Endothelial cell (in vitro differentiated cells): ENCODE data around the gene BRD3. TPM values are rescaled to one million over a fixed set of nuclear protein-coding genes. Genes with fewer than 3 reads are reported as not detected.

Experiments used
- DNase-seq: peaks from one replicate; pipeline ENCODE4 v3.0.0; 2021; ENCODE audit warnings: low spot score
- H3K27ac Mint-ChIP-seq: one replicate; pipeline ENCODE4 v1.8.0; 2021; ENCODE audit warnings: mixed read lengths, inconsistent platforms; ENCODE audit not compliant: unreplicated experiment
- H3K27me3 Mint-ChIP-seq: one replicate; pipeline ENCODE4 v1.8.0; 2021; ENCODE audit warnings: mild to moderate bottlenecking, moderate library complexity, mixed read lengths, inconsistent platforms; ENCODE audit not compliant: unreplicated experiment
- H3K36me3 Mint-ChIP-seq: one replicate; pipeline ENCODE4 v1.8.0; 2021; ENCODE audit warnings: mild to moderate bottlenecking, low read depth, mixed read lengths, inconsistent platforms; ENCODE audit not compliant: unreplicated experiment
- H3K4me1 Mint-ChIP-seq: one replicate; pipeline ENCODE4 v1.8.0; 2021; ENCODE audit warnings: mild to moderate bottlenecking, mixed read lengths, inconsistent platforms; ENCODE audit not compliant: unreplicated experiment
- H3K4me3 Mint-ChIP-seq: one replicate; pipeline ENCODE4 v1.8.0; 2021; ENCODE audit warnings: mild to moderate bottlenecking, mixed read lengths, inconsistent platforms; ENCODE audit not compliant: unreplicated experiment
- H3K9me3 Mint-ChIP-seq: one replicate; pipeline ENCODE4 v1.8.0; 2021; ENCODE audit warnings: mixed read lengths, inconsistent platforms; ENCODE audit not compliant: unreplicated experiment
- total RNA-seq: library from RNA; stranded (reverse); fragmentation: NEBNext Ultra II Directional; extraction: Animal tissue kit (Norgen Biotek cat#: 25700); gene quantifications from one replicate; pipeline ENCODE4 v1.2.1, GENCODE V29; 2021; ENCODE audit not compliant: unreplicated experiment
- TF ChIP-seq, protein P1 (sequence below): fragments of 200-600 bp; sonication (generic); IDR thresholded peaks from one replicate; pipeline ENCODE4 v1.5.0; 2021; ENCODE audit warnings: antibody characterized with exemption; ENCODE audit not compliant: unreplicated experiment

The BRD3 gene
- total RNA-seq, 1 donor from 2014 or later = 56.2 TPM

DNA sequence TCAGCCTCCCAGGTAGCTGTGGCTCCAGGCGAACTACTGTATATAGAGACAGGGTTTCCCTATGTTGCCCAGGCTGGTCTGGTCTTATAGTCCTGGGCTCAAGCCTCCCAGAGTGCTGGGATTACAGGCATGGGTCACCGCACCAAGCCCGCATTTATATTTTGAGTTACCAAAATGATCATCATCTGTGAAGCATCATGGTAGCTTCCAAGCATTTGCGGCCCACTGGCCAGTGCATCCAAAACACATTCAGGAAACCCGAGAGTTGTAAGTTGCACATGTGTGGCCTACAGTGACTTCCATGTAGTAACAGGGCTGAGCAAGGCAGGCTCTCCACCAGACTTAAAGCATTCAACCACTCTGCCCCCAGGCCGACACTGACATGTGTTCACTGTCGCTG is 40.3 kb downstream of the BRD3 start:
- H3K4me3 Mint-ChIP-seq = no peak overlapping the region
- no peak for DNase-seq
- TF ChIP-seq, protein P1, sequence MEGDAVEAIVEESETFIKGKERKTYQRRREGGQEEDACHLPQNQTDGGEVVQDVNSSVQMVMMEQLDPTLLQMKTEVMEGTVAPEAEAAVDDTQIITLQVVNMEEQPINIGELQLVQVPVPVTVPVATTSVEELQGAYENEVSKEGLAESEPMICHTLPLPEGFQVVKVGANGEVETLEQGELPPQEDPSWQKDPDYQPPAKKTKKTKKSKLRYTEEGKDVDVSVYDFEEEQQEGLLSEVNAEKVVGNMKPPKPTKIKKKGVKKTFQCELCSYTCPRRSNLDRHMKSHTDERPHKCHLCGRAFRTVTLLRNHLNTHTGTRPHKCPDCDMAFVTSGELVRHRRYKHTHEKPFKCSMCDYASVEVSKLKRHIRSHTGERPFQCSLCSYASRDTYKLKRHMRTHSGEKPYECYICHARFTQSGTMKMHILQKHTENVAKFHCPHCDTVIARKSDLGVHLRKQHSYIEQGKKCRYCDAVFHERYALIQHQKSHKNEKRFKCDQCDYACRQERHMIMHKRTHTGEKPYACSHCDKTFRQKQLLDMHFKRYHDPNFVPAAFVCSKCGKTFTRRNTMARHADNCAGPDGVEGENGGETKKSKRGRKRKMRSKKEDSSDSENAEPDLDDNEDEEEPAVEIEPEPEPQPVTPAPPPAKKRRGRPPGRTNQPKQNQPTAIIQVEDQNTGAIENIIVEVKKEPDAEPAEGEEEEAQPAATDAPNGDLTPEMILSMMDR = no peak
- peaks cover 4% of the 10 kb centered on the region for H3K36me3 Mint-ChIP-seq
- no peaks in the 10 kb centered on the region for H3K9me3 Mint-ChIP-seq
- no peak overlapping the region for H3K27ac Mint-ChIP-seq
- no peaks in the 10 kb centered on the region for H3K4me1 Mint-ChIP-seq
- H3K27me3 Mint-ChIP-seq = peaks cover 3% of the 10 kb centered on the region

DNA sequence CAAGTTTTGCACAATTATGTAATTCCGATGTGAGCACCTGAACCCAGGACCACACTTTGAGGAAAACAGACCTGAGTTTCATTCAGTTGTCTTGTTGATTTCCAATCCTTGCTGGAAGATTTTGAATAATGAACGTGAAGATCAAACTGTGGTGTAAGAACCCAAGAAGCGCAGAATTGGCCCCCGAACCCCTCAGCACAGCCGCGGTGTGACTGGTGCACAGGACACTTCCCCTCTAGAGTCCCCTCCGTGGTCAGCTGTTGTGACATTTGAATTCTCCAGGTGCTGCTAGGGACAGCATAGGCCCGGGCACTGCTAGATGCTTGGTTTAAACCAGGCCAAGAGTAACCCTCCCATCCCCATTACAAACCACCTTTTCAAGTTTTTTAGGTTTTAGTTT is 40.8 kb downstream of the BRD3 start:
- peaks cover 4% of the 10 kb centered on the region for H3K36me3 Mint-ChIP-seq
- H3K4me1 Mint-ChIP-seq = no peaks in the 10 kb centered on the region
- peak overlapping the region; percentile 13 for H3K27ac Mint-ChIP-seq
- TF ChIP-seq, protein P1 = no peak
- peak overlapping the region; percentile 43 for H3K4me3 Mint-ChIP-seq
- no peak for DNase-seq
- no peaks in the 10 kb centered on the region for H3K9me3 Mint-ChIP-seq
- H3K27me3 Mint-ChIP-seq = peaks cover 3% of the 10 kb centered on the region

DNA sequence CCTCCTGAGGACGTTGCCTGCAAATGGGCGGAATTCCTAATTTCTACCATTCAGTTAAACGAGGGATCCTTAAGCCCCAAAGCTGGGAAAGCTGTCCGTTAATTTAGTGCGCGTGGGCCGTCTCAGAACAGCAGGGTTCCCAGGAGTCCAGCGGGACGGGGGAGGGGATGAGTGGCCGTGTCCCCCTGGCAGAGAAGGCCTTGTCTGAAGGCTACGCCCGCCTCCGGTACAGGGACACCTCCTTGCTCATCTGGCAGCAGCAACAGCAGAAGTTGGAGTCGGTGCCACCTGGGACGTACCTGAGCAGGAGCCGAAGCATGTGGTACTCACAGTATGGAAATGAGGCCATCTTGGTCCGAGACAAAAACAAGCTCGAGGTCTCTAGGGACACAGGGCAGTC is 41.2 kb downstream of the BRD3 start:
- Mint-ChIP-seq H3K9me3 (no peaks in the 10 kb centered on the region), H3K27me3 (peaks cover 3% of the 10 kb centered on the region), H3K36me3 (peaks cover 4% of the 10 kb centered on the region), H3K27ac (peak overlapping the region; percentile 13), H3K4me3 (peak overlapping the region; percentile 76), H3K4me1 (no peaks in the 10 kb centered on the region)
- no peak for DNase-seq
- TF ChIP-seq, protein P1 = no peak

DNA sequence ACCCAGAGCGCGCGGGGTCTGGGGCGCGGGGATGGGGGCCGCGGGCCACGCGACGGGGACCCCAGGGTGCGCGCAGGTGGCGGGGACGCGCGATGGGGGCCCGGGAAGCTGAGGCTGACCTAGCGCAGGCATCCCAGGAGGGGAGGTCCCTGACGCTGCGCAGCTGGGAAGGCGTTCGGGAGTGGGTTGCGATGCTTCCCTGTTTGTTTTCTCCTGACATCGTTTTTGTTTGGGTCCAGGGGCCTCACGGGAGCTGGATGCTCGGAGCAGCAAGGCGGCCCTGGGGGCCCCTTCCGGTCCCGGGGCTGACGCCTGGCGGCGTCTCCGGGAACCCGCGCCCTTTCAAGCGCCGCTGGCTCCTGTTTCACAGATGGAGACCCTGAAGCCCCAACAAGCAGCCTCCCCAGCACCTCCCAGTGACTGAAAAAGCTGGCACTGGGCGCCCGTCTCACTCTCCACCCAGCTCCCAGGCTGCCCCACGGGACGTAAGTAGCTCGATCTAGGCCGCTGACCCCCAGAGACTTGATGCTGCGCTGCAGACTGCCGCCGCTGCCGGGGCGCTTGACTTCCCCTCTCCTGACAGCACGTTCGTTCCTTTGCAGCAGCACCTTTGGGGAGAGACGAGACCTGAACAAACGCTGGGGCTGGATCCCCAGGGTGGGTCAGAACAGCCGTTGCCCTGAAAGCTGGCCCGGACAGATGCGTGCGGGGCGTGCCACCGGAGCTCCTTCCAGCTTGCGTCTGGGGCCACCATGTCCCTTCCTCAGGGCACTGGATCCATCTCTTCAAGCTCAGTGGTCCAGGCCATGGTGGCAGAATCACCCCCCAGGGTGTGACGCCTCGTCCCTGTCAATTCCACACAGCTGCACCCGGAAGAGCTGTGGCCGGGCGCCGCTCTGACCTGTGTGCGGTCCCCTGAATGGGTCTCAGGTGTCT is 42.0 kb downstream of the BRD3 start:
- TF ChIP-seq, protein P1 = peak; percentile 28
- peaks cover 4% of the 10 kb centered on the region for H3K36me3 Mint-ChIP-seq
- peaks cover 3% of the 10 kb centered on the region for H3K27me3 Mint-ChIP-seq
- H3K4me3 Mint-ChIP-seq = peak overlapping the region; percentile 76
- no peaks in the 10 kb centered on the region for H3K9me3 Mint-ChIP-seq
- DNase-seq = peak; percentile 55
- H3K27ac Mint-ChIP-seq = no peak overlapping the region
- no peaks in the 10 kb centered on the region for H3K4me1 Mint-ChIP-seq

DNA sequence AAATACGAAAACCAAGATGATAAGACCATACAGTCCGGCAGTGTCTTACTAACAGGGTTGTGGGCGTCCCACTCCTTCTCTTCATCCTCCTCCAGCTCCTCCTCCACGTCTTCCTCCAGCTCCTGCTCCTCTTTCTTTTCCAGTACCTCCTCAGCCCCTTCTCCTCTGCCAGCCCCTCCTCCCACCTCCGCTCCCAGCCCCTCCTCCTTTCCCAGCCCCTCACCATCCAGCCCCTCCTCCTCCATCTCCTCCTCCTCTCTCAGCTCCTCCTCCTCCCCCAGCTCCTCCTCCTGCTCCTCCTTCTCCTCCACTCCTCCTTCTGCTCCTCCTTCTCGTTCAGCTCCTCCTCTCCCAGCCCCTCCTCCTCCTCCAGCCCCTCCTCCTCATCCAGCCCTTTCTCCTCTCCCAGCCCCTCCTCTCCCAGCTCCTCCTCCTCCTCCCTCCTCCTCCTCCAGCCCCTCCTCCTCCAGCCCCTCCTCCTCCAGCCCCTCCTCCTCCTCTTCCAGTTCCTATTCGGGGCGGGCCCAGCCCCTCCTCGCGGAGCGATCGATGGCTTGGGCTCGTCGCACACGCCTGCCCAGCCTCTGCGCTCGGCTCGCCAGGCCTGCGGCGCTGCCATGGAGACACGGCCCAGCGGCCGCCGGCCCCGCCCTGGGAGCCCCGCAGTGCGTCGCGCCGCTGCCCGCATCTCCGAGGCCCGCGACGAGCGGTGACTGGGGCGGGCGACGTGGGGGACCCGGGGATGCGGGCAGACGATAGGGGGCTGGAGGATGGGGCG is 42.8 kb downstream of the BRD3 start, which contains the start of gene BRD3OS:
TSS of gene BRD3OS (plus strand) at position 654 of the 778 bp plus-strand sequence. CDS start 1,267 bp downstream, outside the sequence.
- Mint-ChIP-seq H3K4me1 (no peaks in the 10 kb centered on the region), H3K36me3 (peaks cover 4% of the 10 kb centered on the region), H3K9me3 (no peaks in the 10 kb centered on the region), H3K4me3 (peak within 1 kb of the TSS; percentile 76), H3K27ac (peak within 1 kb of the TSS; percentile 5), H3K27me3 (peaks cover 3% of the 10 kb centered on the region)
- TF ChIP-seq, protein P1 = no peak
- DNase-seq = peak; percentile 92
